IPS DF 6.9 (cell line): ENCODE results near the gene FNDC5.

Source experiments
- DNase-seq: peaks from one replicate; pipeline ENCODE4 v3.0.0-alpha.2; 2013; ENCODE audit warnings: low read depth, low spot score
- H3K27ac ChIP-seq: one replicate; pipeline ENCODE4 v1.5.1; 2013; ENCODE audit warnings: low read length, control low read depth
- H3K27me3 ChIP-seq: 2 replicates; pipeline ENCODE4 v1.6.1; 2013; ENCODE audit warnings: mild to moderate bottlenecking, low read length; ENCODE audit not compliant: control insufficient read depth, insufficient read depth
- H3K36me3 ChIP-seq: 2 replicates; pipeline ENCODE4 v1.6.1; 2013; ENCODE audit warnings: low read length; ENCODE audit not compliant: control insufficient read depth, insufficient read depth
- H3K4me1 ChIP-seq: 2 replicates; pipeline ENCODE4 v1.6.1; 2013; ENCODE audit warnings: low read length; ENCODE audit not compliant: control insufficient read depth, insufficient read depth
- H3K4me3 ChIP-seq: 2 replicates; pipeline ENCODE4 v1.5.1; 2013; ENCODE audit warnings: mild to moderate bottlenecking, low read length
- H3K9me3 ChIP-seq: 2 replicates; pipeline ENCODE4 v1.6.1; 2013; ENCODE audit warnings: low read length, inconsistent platforms; ENCODE audit not compliant: control insufficient read depth, insufficient read depth
- WGBS: extraction: QIAGEN DNeasy Blood & Tissue Kit; methylation state at CpG from one replicate; pipeline ENCODE4 v1.1.7; 2013; ENCODE audit warnings: mixed read lengths, missing lambda C conversion rate; ENCODE audit not compliant: insufficient read length, insufficient coverage; 5-methylcytosine and 5-hydroxymethylcytosine counted together

FNDC5 gene

DNA sequence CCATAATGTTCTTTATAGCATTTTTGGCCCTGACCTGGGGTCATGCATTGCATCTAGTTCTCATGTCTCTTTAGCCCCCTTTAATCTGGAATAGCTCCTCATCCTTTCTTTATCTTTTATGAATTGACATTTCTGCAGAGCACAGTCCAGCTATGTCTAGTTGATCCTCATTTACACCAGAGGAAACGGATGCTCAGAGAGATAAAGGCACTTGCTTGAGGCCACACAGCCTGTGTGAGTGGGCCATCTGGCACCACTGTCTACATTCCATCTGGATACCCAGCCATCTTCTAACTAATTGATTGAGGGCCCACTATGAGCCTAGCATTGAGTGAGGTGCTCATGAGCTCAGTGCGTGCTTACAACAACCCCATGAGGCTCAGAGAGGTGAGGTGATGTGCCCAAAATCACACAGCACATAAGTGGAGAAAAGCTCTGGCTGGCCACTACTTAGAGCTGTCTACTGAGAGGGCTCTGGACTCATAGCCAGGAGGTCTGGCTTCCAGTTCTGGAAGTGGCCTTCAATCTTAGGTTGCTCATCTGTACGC, 19.1 kb upstream of the FNDC5 start:
- DNase-seq: no peak
- H3K27ac ChIP-seq: no peak overlapping the region
- H3K9me3 ChIP-seq: no peaks in the 10 kb centered on the region
- H3K27me3 ChIP-seq: no peaks in the 10 kb centered on the region; the same call in 1 of the 2 replicates
- WGBS: no CpG with 5 or more reads among the region's 3 CpGs
- H3K4me1 ChIP-seq: peaks cover 7% of the 10 kb centered on the region
- no peak overlapping the region for H3K4me3 ChIP-seq
- H3K36me3 ChIP-seq: no peaks in the 10 kb centered on the region

- Histone ChIP-seq H3K27me3 (no peaks in the 10 kb centered on the region; the same call in 1 of the 2 replicates), H3K4me3 (no peak overlapping the region), H3K9me3 (no peaks in the 10 kb centered on the region), H3K27ac (no peak overlapping the region), H3K4me1 (peaks cover 7% of the 10 kb centered on the region), H3K36me3 (no peaks in the 10 kb centered on the region)
- no CpG with 5 or more reads among the region's 24 CpGs for WGBS
- no peak for DNase-seq
Observed at GRCh38 chr1:32888677-32889420, 18.1 kb upstream of the FNDC5 start.

- Histone ChIP-seq H3K4me3 (no peak overlapping the region), H3K4me1 (peaks cover 7% of the 10 kb centered on the region), H3K36me3 (no peaks in the 10 kb centered on the region), H3K27me3 (no peaks in the 10 kb centered on the region; the same call in 1 of the 2 replicates), H3K27ac (no peak overlapping the region), H3K9me3 (no peaks in the 10 kb centered on the region)
- no CpG with 5 or more reads among the region's 3 CpGs for WGBS
- DNase-seq: no peak
Observed at GRCh38 chr1:32888134-32888533, 17.4 kb upstream of the FNDC5 start.

- no peaks in the 10 kb centered on the region for H3K9me3 ChIP-seq
Observed at GRCh38 chr1:32887623-32888022, 16.9 kb upstream of the FNDC5 start.

DNA sequence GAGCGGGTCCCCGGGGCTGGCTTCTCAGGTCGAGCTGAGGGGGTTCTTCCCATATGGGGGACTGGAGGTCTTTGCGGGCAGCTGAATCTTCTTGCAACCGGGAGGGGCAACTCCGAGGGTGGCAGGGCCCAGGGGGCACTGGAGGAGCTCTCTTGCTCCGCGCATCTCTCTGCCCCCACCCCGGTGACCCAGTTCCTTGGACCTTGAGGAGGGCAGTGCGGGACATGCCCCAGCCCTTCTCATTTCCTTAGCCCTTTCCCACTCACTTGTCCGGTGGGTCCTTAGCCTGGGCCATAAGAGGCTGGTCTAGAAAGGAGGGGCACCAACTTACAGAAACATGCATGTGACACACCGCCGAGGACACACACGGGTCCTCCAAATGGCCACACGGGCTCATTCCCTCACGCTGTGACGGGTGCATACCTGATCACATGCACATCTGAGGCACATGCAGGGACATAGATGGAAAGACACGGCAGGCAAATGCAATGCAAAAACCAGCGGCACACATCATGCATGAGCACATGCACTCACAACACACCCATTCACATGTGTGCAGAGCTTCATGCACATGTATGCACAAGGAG, 16.2 kb upstream of the FNDC5 start:
- Histone ChIP-seq H3K4me3 (no peak overlapping the region), H3K27me3 (no peaks in the 10 kb centered on the region; the same call in 1 of the 2 replicates), H3K36me3 (no peaks in the 10 kb centered on the region), H3K27ac (no peak overlapping the region), H3K4me1 (peaks cover 3% of the 10 kb centered on the region; the same call in 1 of the 2 replicates), H3K9me3 (no peaks in the 10 kb centered on the region)
- WGBS: no CpG with 5 or more reads among the region's 19 CpGs
- no peak for DNase-seq

More at GRCh38 chr1:32887623-32888022, 16.9 kb upstream of the FNDC5 start:
- Histone ChIP-seq H3K36me3 (no peaks in the 10 kb centered on the region), H3K27ac (no peak overlapping the region), H3K4me1 (peaks cover 6% of the 10 kb centered on the region), H3K27me3 (no peaks in the 10 kb centered on the region; the same call in 1 of the 2 replicates), H3K4me3 (no peak overlapping the region)
- DNase-seq: no peak
- WGBS: no CpG with 5 or more reads among the region's 12 CpGs

DNA sequence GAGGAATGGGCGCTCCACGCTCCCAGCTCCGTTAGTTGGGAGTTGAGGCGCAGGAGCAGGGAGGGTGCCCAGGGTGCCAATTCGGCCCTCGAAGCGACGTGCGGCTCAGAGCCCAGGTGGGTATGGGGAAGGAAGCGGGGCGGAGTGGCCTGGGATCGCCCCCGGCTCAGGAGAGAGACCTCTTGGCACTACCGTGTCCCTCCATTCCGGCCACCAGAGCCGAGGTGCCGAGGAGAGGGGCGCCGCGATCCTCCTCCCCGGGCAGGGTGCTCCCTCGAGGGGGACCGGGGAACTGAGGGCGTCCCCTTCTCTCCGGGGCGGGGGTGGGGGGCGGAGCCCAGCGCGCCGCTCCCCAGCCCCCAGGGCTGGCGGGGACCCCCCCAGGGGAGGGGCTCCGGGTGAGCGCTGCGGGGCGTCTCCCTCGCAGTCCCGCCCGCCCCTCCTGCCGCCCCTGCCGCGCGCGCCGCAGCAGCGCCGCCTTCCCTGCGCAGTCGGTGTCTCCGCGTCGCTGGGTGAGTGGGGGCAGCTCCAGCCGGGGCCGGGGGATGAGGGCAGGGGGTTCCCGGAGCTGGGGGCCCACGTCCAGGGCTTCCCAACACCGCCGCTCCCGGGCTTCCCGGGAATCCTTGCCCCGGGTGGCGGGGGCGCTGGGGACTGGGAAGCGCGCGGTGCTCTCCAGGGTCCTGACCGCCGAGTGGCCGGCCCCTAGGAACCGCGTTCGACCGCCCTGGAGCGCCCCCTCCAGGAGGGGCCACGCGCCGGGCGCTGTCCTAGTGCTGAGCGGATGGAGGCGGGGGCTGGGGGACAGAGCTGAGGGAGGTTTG, 15.5 kb upstream of the FNDC5 start, which contains the start of gene HPCA:
HPCA (plus strand) TSS at position 488 of the 824 bp plus-strand sequence. CDS start 2,408 bp downstream, outside the sequence.
- no peaks in the 10 kb centered on the region for H3K9me3 ChIP-seq
- H3K4me1 ChIP-seq: peaks cover 3% of the 10 kb centered on the region; the same call in 1 of the 2 replicates
- no peak for DNase-seq
- H3K27ac ChIP-seq: no peak within 1 kb of the TSS
- H3K36me3 ChIP-seq: no peaks in the 10 kb centered on the region
- no peaks in the 10 kb centered on the region; the same call in 1 of the 2 replicates for H3K27me3 ChIP-seq
- peak within 1 kb of the TSS; percentile 17; the same call in 1 of the 2 replicates for H3K4me3 ChIP-seq
- no CpG with 5 or more reads among the region's 79 CpGs for WGBS

GRCh38 chr1:32885676-32886003, 14.9 kb upstream of the FNDC5 start:
- Histone ChIP-seq H3K27ac (no peak overlapping the region), H3K9me3 (no peaks in the 10 kb centered on the region), H3K4me1 (peaks cover 3% of the 10 kb centered on the region; the same call in 1 of the 2 replicates), H3K27me3 (no peaks in the 10 kb centered on the region; the same call in 1 of the 2 replicates), H3K4me3 (no peak overlapping the region), H3K36me3 (no peaks in the 10 kb centered on the region)
- WGBS: no CpG with 5 or more reads among the region's 8 CpGs
- DNase-seq: no peak

GRCh38 chr1:32884726-32885125, 14.0 kb upstream of the FNDC5 start:
- Histone ChIP-seq H3K27me3 (no peaks in the 10 kb centered on the region; the same call in 1 of the 2 replicates), H3K9me3 (no peaks in the 10 kb centered on the region), H3K36me3 (no peaks in the 10 kb centered on the region), H3K4me1 (peaks cover 3% of the 10 kb centered on the region; the same call in 1 of the 2 replicates), H3K4me3 (no peak overlapping the region), H3K27ac (no peak overlapping the region)
- DNase-seq: no peak
- no CpG with 5 or more reads among the region's 12 CpGs for WGBS

DNA sequence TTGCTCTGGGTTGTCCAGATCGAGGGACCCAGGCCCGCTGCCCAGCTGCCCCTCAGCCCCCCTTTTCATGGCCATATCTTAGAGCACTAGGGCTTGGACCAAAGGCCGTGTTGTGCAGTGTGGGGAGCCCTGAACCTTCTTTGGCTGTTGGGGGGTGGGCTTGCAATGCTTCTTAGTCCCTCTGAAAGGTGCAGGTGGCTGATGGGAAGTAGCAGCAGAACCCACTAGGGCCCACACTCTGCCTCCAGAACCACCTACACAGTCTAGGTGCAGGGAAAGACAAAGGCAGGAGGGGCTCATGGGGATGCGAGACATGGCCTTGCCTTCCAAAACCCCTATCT, 13.3 kb upstream of the FNDC5 start:
- no peaks in the 10 kb centered on the region for H3K9me3 ChIP-seq
- WGBS: no CpG with 5 or more reads among the region's 4 CpGs
- no peak overlapping the region for H3K4me3 ChIP-seq
- no peaks in the 10 kb centered on the region; the same call in 1 of the 2 replicates for H3K27me3 ChIP-seq
- no peak for DNase-seq
- H3K27ac ChIP-seq: no peak overlapping the region
- peaks cover 3% of the 10 kb centered on the region; the same call in 1 of the 2 replicates for H3K4me1 ChIP-seq
- no peaks in the 10 kb centered on the region for H3K36me3 ChIP-seq
